HepG2 (cell line): ENCODE results near the gene SEPHS2. TPM values are rescaled to one million over a fixed set of nuclear protein-coding genes. Genes with fewer than 3 reads are reported as not detected.
A peak's percentile ranks its signal among the peaks of the same experiment; 100 is the strongest.

Source experiments
- KLF13 ChIP-seq: sonication (generic); formaldehyde crosslinking; IDR thresholded peaks from 2 replicates; pipeline ENCODE4 v1.4.0; 2020; ENCODE audit warnings: mild to moderate bottlenecking, missing genetic modification reagents
- MTF1 ChIP-seq: sonication (generic); formaldehyde crosslinking; IDR thresholded peaks from 2 replicates; pipeline ENCODE4 v1.5.0; 2020; ENCODE audit warnings: missing genetic modification reagents
- MXI1 ChIP-seq: IDR thresholded peaks from 3 replicates; pipeline ENCODE4 v1.6.1; 2012; ENCODE audit warnings: low read depth, low read length, inconsistent platforms, borderline replicate concordance
- NFYC ChIP-seq: IDR thresholded peaks from 2 replicates; pipeline ENCODE4 v1.6.1; 2016; ENCODE audit warnings: missing genetic modification reagents, missing compliant biosample characterization
- TAF15 ChIP-seq: fragments of 200-400 bp; formaldehyde crosslinking; IDR thresholded peaks from one replicate; pipeline ENCODE4 v1.6.1; 2018; ENCODE audit warnings: mild to moderate bottlenecking, low read depth, low read length; ENCODE audit not compliant: poor library complexity, severe bottlenecking
- YEATS2 ChIP-seq: sonication (generic); formaldehyde crosslinking; IDR thresholded peaks from 2 replicates; pipeline ENCODE4 v1.4.0; 2020; ENCODE audit warnings: missing genetic modification reagents, borderline replicate concordance
- ZKSCAN8 ChIP-seq: IDR thresholded peaks from 2 replicates; pipeline ENCODE4 v1.6.1; 2016; ENCODE audit warnings: borderline replicate concordance, missing genetic modification reagents, missing compliant biosample characterization
- ZNF350 ChIP-seq: sonication (generic); formaldehyde crosslinking; IDR thresholded peaks from 2 replicates; pipeline ENCODE4 v1.4.0; 2020; ENCODE audit warnings: mild to moderate bottlenecking, low read depth, missing genetic modification reagents, borderline replicate concordance
- ZNF501 ChIP-seq: sonication (generic); formaldehyde crosslinking; IDR thresholded peaks from 2 replicates; pipeline ENCODE4 v1.5.1; 2020; ENCODE audit warnings: mild to moderate bottlenecking, moderate library complexity, missing genetic modification reagents
- ZNF552 ChIP-seq: sonication (generic); formaldehyde crosslinking; IDR thresholded peaks from 2 replicates; pipeline ENCODE4 v1.9.0; 2022; ENCODE audit warnings: missing genetic modification reagents, mild to moderate bottlenecking, borderline replicate concordance
- ZNF570 ChIP-seq: sonication (generic); formaldehyde crosslinking; IDR thresholded peaks from 2 replicates; pipeline ENCODE4 v1.4.0; 2020; ENCODE audit warnings: mild to moderate bottlenecking, missing genetic modification reagents, borderline replicate concordance
- ZNF670 ChIP-seq: sonication (generic); formaldehyde crosslinking; IDR thresholded peaks from 2 replicates; pipeline ENCODE4 v1.8.0; 2022; ENCODE audit warnings: mild to moderate bottlenecking, missing genetic modification reagents, borderline replicate concordance
- polyA plus RNA-seq, 8 experiments: library from polyadenylated mRNA; depleted of rRNA in 3 of 8; stranded (reverse) in 7 of 8; unstranded in 1 of 8; fragments of >200 nt; fragmentation: Illumina TruSeq in 4 of 8; extraction: Trizol in 4 of 8; gene quantifications; 2 replicates each; pipeline versions ENCODE4 v1.2.1 to v1.2.3, GENCODE V29; 2011 to 2016; ENCODE audit warnings: low read depth in 4 of 8, missing spikeins in 1 of 8, mixed read lengths in 1 of 8; ENCODE audit not compliant: insufficient read depth in 1 of 8
- total RNA-seq, 5 experiments: library from RNA; depleted of rRNA; stranded (reverse); fragments of >200 nt; fragmentation: Illumina TruSeq; extraction: Trizol; gene quantifications; 2 replicates each; pipeline ENCODE4 v1.2.3, GENCODE V29; 2016; ENCODE audit warnings: low read depth in 1 of 5
- TF ChIP-seq, protein P1 (sequence below): sonication (generic); formaldehyde crosslinking; IDR thresholded peaks from 2 replicates; pipeline ENCODE4 v1.5.1; 2020; ENCODE audit warnings: mild to moderate bottlenecking, missing genetic modification reagents, borderline replicate concordance
- TF ChIP-seq, protein P2 (sequence below): sonication (generic); formaldehyde crosslinking; IDR thresholded peaks from 2 replicates; pipeline ENCODE4 v1.4.0; 2020; ENCODE audit warnings: mild to moderate bottlenecking, missing genetic modification reagents
- TF ChIP-seq, protein P3 (sequence below): sonication (generic); formaldehyde crosslinking; IDR thresholded peaks from 2 replicates; pipeline ENCODE4 v1.4.0; 2020; ENCODE audit warnings: missing genetic modification reagents
- TF ChIP-seq, protein P4 (sequence below): sonication (generic); formaldehyde crosslinking; IDR thresholded peaks from 2 replicates; pipeline ENCODE4 v1.9.0; 2021; ENCODE audit warnings: missing genetic modification reagents, borderline replicate concordance
- TF ChIP-seq, protein P5 (sequence below): sonication (generic); formaldehyde crosslinking; IDR thresholded peaks from 2 replicates; pipeline ENCODE4 v1.4.0; 2020; ENCODE audit warnings: missing genetic modification reagents

Gene SEPHS2
- total and polyA plus RNA-seq, 2 of the 13 experiments (the other 11 are each of a cell fraction or from before 2014, with no cell fraction given) = 20.7 to 127 TPM

DNA sequence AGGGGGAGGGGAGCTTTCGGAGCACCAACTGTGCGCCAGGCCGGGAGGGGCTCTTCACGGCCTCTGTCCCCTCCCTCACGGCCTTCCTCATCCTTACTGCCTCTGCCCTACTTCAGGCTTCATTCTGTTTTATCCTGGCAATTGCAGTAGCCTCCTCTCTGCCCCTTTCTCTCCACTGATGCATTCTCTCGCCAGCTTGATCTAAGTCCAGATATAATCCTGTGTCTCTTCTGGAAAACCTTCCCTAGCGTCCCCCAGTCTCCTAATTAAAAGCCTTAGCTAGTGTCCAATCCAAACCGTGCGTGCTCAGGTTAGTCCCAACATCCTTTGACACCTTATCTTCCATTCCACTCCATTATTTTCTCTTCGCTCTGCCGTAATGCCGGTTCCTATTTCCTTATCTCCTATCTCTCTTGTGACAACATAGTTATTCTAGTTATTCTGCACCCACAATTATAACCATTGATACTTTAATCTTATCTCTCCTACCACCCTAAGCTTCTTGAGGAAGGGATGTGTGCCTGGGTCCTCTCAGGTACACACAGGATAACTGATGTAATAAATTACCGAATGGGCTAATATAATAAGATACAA, 49.6 kb downstream of the SEPHS2 start (continued):
- TF ChIP-seq, protein P1, sequence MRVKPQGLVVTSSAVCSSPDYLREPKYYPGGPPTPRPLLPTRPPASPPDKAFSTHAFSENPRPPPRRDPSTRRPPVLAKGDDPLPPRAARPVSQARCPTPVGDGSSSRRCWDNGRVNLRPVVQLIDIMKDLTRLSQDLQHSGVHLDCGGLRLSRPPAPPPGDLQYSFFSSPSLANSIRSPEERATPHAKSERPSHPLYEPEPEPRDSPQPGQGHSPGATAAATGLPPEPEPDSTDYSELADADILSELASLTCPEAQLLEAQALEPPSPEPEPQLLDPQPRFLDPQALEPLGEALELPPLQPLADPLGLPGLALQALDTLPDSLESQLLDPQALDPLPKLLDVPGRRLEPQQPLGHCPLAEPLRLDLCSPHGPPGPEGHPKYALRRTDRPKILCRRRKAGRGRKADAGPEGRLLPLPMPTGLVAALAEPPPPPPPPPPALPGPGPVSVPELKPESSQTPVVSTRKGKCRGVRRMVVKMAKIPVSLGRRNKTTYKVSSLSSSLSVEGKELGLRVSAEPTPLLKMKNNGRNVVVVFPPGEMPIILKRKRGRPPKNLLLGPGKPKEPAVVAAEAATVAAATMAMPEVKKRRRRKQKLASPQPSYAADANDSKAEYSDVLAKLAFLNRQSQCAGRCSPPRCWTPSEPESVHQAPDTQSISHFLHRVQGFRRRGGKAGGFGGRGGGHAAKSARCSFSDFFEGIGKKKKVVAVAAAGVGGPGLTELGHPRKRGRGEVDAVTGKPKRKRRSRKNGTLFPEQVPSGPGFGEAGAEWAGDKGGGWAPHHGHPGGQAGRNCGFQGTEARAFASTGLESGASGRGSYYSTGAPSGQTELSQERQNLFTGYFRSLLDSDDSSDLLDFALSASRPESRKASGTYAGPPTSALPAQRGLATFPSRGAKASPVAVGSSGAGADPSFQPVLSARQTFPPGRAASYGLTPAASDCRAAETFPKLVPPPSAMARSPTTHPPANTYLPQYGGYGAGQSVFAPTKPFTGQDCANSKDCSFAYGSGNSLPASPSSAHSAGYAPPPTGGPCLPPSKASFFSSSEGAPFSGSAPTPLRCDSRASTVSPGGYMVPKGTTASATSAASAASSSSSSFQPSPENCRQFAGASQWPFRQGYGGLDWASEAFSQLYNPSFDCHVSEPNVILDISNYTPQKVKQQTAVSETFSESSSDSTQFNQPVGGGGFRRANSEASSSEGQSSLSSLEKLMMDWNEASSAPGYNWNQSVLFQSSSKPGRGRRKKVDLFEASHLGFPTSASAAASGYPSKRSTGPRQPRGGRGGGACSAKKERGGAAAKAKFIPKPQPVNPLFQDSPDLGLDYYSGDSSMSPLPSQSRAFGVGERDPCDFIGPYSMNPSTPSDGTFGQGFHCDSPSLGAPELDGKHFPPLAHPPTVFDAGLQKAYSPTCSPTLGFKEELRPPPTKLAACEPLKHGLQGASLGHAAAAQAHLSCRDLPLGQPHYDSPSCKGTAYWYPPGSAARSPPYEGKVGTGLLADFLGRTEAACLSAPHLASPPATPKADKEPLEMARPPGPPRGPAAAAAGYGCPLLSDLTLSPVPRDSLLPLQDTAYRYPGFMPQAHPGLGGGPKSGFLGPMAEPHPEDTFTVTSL (CRISPR knock-in tag) = no peak
- TF ChIP-seq ZNF501 (CRISPR knock-in tag) (no peak), TAF15 (no peak), NFYC (CRISPR knock-in tag) (no peak), ZNF670 (CRISPR knock-in tag) (no peak), YEATS2 (CRISPR knock-in tag) (no peak), ZNF570 (CRISPR knock-in tag) (no peak), MTF1 (CRISPR knock-in tag) (no peak), KLF13 (0 out of 2 replicates have a peak, but pooled peaks have one; percentile 76), MXI1 (no peak), ZNF350 (CRISPR knock-in tag) (0 out of 2 replicates have a peak, but pooled peaks have one; percentile 18), ZKSCAN8 (no peak), ZNF552 (CRISPR knock-in tag) (no peak)
- TF ChIP-seq, protein P2, sequence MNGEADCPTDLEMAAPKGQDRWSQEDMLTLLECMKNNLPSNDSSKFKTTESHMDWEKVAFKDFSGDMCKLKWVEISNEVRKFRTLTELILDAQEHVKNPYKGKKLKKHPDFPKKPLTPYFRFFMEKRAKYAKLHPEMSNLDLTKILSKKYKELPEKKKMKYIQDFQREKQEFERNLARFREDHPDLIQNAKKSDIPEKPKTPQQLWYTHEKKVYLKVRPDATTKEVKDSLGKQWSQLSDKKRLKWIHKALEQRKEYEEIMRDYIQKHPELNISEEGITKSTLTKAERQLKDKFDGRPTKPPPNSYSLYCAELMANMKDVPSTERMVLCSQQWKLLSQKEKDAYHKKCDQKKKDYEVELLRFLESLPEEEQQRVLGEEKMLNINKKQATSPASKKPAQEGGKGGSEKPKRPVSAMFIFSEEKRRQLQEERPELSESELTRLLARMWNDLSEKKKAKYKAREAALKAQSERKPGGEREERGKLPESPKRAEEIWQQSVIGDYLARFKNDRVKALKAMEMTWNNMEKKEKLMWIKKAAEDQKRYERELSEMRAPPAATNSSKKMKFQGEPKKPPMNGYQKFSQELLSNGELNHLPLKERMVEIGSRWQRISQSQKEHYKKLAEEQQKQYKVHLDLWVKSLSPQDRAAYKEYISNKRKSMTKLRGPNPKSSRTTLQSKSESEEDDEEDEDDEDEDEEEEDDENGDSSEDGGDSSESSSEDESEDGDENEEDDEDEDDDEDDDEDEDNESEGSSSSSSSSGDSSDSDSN (CRISPR knock-in tag) = no peak
- TF ChIP-seq, protein P3, sequence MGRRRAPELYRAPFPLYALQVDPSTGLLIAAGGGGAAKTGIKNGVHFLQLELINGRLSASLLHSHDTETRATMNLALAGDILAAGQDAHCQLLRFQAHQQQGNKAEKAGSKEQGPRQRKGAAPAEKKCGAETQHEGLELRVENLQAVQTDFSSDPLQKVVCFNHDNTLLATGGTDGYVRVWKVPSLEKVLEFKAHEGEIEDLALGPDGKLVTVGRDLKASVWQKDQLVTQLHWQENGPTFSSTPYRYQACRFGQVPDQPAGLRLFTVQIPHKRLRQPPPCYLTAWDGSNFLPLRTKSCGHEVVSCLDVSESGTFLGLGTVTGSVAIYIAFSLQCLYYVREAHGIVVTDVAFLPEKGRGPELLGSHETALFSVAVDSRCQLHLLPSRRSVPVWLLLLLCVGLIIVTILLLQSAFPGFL (CRISPR knock-in tag) = no peak
- TF ChIP-seq, protein P4, sequence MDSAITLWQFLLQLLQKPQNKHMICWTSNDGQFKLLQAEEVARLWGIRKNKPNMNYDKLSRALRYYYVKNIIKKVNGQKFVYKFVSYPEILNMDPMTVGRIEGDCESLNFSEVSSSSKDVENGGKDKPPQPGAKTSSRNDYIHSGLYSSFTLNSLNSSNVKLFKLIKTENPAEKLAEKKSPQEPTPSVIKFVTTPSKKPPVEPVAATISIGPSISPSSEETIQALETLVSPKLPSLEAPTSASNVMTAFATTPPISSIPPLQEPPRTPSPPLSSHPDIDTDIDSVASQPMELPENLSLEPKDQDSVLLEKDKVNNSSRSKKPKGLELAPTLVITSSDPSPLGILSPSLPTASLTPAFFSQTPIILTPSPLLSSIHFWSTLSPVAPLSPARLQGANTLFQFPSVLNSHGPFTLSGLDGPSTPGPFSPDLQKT (CRISPR knock-in tag) = no peak
- TF ChIP-seq, protein P5, sequence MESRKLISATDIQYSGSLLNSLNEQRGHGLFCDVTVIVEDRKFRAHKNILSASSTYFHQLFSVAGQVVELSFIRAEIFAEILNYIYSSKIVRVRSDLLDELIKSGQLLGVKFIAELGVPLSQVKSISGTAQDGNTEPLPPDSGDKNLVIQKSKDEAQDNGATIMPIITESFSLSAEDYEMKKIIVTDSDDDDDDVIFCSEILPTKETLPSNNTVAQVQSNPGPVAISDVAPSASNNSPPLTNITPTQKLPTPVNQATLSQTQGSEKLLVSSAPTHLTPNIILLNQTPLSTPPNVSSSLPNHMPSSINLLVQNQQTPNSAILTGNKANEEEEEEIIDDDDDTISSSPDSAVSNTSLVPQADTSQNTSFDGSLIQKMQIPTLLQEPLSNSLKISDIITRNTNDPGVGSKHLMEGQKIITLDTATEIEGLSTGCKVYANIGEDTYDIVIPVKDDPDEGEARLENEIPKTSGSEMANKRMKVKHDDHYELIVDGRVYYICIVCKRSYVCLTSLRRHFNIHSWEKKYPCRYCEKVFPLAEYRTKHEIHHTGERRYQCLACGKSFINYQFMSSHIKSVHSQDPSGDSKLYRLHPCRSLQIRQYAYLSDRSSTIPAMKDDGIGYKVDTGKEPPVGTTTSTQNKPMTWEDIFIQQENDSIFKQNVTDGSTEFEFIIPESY (CRISPR knock-in tag) = no peak
